ENCODE data around the gene TRAF3IP1.

DNA sequence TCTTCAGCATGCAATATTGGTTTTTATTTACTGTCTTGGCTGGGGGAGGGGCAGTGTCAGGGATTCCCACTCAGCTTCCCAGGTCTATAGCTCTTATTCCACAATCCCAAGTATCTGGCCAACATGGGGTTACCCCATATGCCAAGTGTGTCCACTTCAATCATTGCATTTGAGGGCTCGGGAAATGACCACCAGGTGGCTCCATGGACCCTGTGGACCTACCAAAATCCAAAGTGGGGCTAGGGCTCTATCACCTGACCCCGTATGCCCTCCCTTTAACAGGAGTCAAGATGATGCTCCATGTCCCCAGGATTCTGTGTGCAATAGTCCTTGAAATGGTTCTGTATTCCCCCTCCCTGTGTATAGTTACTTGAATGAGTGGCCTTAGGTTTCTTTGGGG lies 12.1 kb upstream of the TRAF3IP1 start:
- TF ChIP-seq POLR2AphosphoS5 (IDR thresholded peaks at IDR 0.05; ENCODE audit: low read depth, low read length): no peak
- TF ChIP-seq, protein P1, sequence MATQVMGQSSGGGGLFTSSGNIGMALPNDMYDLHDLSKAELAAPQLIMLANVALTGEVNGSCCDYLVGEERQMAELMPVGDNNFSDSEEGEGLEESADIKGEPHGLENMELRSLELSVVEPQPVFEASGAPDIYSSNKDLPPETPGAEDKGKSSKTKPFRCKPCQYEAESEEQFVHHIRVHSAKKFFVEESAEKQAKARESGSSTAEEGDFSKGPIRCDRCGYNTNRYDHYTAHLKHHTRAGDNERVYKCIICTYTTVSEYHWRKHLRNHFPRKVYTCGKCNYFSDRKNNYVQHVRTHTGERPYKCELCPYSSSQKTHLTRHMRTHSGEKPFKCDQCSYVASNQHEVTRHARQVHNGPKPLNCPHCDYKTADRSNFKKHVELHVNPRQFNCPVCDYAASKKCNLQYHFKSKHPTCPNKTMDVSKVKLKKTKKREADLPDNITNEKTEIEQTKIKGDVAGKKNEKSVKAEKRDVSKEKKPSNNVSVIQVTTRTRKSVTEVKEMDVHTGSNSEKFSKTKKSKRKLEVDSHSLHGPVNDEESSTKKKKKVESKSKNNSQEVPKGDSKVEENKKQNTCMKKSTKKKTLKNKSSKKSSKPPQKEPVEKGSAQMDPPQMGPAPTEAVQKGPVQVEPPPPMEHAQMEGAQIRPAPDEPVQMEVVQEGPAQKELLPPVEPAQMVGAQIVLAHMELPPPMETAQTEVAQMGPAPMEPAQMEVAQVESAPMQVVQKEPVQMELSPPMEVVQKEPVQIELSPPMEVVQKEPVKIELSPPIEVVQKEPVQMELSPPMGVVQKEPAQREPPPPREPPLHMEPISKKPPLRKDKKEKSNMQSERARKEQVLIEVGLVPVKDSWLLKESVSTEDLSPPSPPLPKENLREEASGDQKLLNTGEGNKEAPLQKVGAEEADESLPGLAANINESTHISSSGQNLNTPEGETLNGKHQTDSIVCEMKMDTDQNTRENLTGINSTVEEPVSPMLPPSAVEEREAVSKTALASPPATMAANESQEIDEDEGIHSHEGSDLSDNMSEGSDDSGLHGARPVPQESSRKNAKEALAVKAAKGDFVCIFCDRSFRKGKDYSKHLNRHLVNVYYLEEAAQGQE (IDR thresholded peaks at IDR 0.05; ENCODE audit: insufficient read depth in 1 of 2, low read depth in 2 of 2, low read length in 2 of 2): no peak
- TF ChIP-seq TAF1 (IDR thresholded peaks at IDR 0.05; ENCODE audit: borderline replicate concordance, insufficient read depth, low read length): no peak
- no peak for TF ChIP-seq SIN3A (IDR thresholded peaks at IDR 0.05; ENCODE audit: borderline replicate concordance, insufficient read depth, low read length)

All from PFSK-1 (cell line).